ENCODE data around the gene NACC1. TPM values are rescaled to one million over a fixed set of nuclear protein-coding genes. Genes with fewer than 3 reads are reported as not detected.
"Not testable (repeated sequence)": the region's sequence is repeated elsewhere in the genome, so short reads cannot be mapped to it uniquely, and the experiment has no call there.

The NACC1 gene
- total RNA-seq, 1 donor from 2014 or later, result 44.6 TPM

GRCh38 chr19:13176345-13176744 is 58.3 kb downstream of the NACC1 start:
- intact Hi-C loops (cut with DNase I), result no loop called here
- ATAC-seq (ENCODE audit: poor library complexity) (no peak), DNase-seq (no peak)

- DNase-seq; intact Hi-C loops (cut with DNase I): not testable (repeated sequence)
These were observed 59.5 kb downstream of the NACC1 start for GRCh38 chr19:13177584-13177983.

GRCh38 chr19:13178291-13178690 is 60.2 kb downstream of the NACC1 start:
- intact Hi-C loops (cut with DNase I); ATAC-seq (ENCODE audit: poor library complexity); DNase-seq: not testable (repeated sequence)

More at GRCh38 chr19:13177584-13177983, 59.5 kb downstream of the NACC1 start:
- not testable (repeated sequence) for ATAC-seq (ENCODE audit: poor library complexity)

- peak; percentile 96 for ATAC-seq (ENCODE audit: poor library complexity)
- peak; percentile 89 for DNase-seq
- intact Hi-C loops (cut with DNase I), result no loop called here
These were observed 63.8 kb downstream of the NACC1 start for GRCh38 chr19:13181747-13182388.

- DNase-seq; ATAC-seq (ENCODE audit: poor library complexity); intact Hi-C loops (cut with DNase I): not testable (repeated sequence)
These were observed 66.9 kb downstream of the NACC1 start for GRCh38 chr19:13184926-13185325.

- ATAC-seq (ENCODE audit: poor library complexity); DNase-seq; intact Hi-C loops (cut with DNase I): not testable (repeated sequence)
These were observed 67.9 kb downstream of the NACC1 start for GRCh38 chr19:13185763-13186657.

- ATAC-seq (ENCODE audit: poor library complexity); intact Hi-C loops (cut with DNase I); DNase-seq: not testable (repeated sequence)
These were observed 68.6 kb downstream of the NACC1 start for GRCh38 chr19:13186688-13187087.

- no peak for ATAC-seq (ENCODE audit: poor library complexity)
- DNase-seq, result no peak
- intact Hi-C loops (cut with DNase I), result no loop called here
These were observed 69.4 kb downstream of the NACC1 start for GRCh38 chr19:13187419-13187818.

- ATAC-seq (ENCODE audit: poor library complexity), result no peak
- no peak for DNase-seq
- intact Hi-C loops (cut with DNase I), result no loop called here
These were observed 71.5 kb downstream of the NACC1 start for GRCh38 chr19:13189600-13189999.

Other genes with a start within 250 kb of the NACC1 start
- gene DNASE2, start 236.8 kb upstream of the NACC1 start, total RNA-seq, result 16.9 TPM
- not detected for gene KLF1, start 231.1 kb upstream of the NACC1 start, total RNA-seq
- gene GCDH, start 227.1 kb upstream of the NACC1 start, total RNA-seq, result 39.5 TPM
- gene SYCE2, start 199.0 kb upstream of the NACC1 start, total RNA-seq, result not detected
- gene FARSA, start 184.6 kb upstream of the NACC1 start, total RNA-seq, result 34.6 TPM
- gene CALR, start 179.7 kb upstream of the NACC1 start, total RNA-seq, result 378 TPM
- gene RAD23A, start 172.4 kb upstream of the NACC1 start, total RNA-seq, result 174 TPM
- 31.1 TPM for gene GADD45GIP1, start 161.0 kb upstream of the NACC1 start, total RNA-seq
- 9.1 TPM for gene DAND5, start 148.7 kb upstream of the NACC1 start, total RNA-seq
- gene NFIX, start 122.8 kb upstream of the NACC1 start, total RNA-seq, result 160 TPM
- gene LYL1, start 15.4 kb upstream of the NACC1 start, total RNA-seq, result 7.2 TPM
- gene TRMT1, start 1.5 kb upstream of the NACC1 start, total RNA-seq, result 18.4 TPM
- 38.2 TPM for gene STX10, start 32.1 kb downstream of the NACC1 start, total RNA-seq
- 17.7 TPM for gene IER2, start 32.1 kb downstream of the NACC1 start, total RNA-seq

Data from Right ventricle myocardium superior (tissue), 1 donor.